OCI-LY3 (cell line): ENCODE results near the gene S100A13.

Experiments
- CTCF ChIP-seq: fragments of 200-600, 300-600 bp; sonication (generic); IDR thresholded peaks from 2 replicates; pipeline ENCODE4 v1.5.1; 2014; ENCODE audit warnings: antibody characterized with exemption, low read length, low read depth
- EZH2phosphoT487 ChIP-seq: fragments of 200-600 bp; shearing (Covaris generic); IDR thresholded peaks from 2 replicates; pipeline ENCODE4 v1.6.1; 2018; ENCODE audit warnings: antibody characterized with exemption, mixed run types, low read depth

- TF ChIP-seq CTCF (no peak), EZH2phosphoT487 (no peak)
These were observed 22.0 kb upstream of the S100A13 start for GRCh38 chr1:153649137-153649862.
